ENCODE results near the gene RNF149. TPM values are rescaled to one million over a fixed set of nuclear protein-coding genes. Genes with fewer than 3 reads are reported as not detected.
"Not testable (repeated sequence)": the region's sequence is repeated elsewhere in the genome, so short reads cannot be mapped to it uniquely, and the experiment has no call there.

RNF149 gene
- total RNA-seq, 1 donor from 2014 or later, result 43.3 TPM

GRCh38 chr2:101239760-101240118, 68.8 kb downstream of the RNF149 start:
- H3K9me3 ChIP-seq (ENCODE audit: control insufficient read depth in 3 of 3, low read length in 3 of 3); H3K4me1 ChIP-seq (ENCODE audit: control insufficient read depth in 3 of 3, insufficient read depth in 3 of 3, low read length in 3 of 3); H3K4me3 ChIP-seq (ENCODE audit: low read length in 3 of 3); H3K27ac ChIP-seq (ENCODE audit: low read depth, low read length); H3K27me3 ChIP-seq (ENCODE audit: control insufficient read depth in 3 of 3, insufficient read depth in 3 of 3, low read length in 3 of 3); H3K36me3 ChIP-seq (ENCODE audit: control insufficient read depth in 3 of 3, insufficient read depth in 3 of 3, low read length in 3 of 3); H3K9ac ChIP-seq (ENCODE audit: low read depth in 1 of 3, low read length in 3 of 3): not testable (repeated sequence)

GRCh38 chr2:101238930-101239759, 69.4 kb downstream of the RNF149 start:
- Histone ChIP-seq H3K4me1 (ENCODE audit: control insufficient read depth in 3 of 3, insufficient read depth in 3 of 3, low read length in 3 of 3) (no peaks in the 10 kb centered on the region), H3K27me3 (ENCODE audit: control insufficient read depth in 3 of 3, insufficient read depth in 3 of 3, low read length in 3 of 3) (no peaks in the 10 kb centered on the region), H3K4me3 (ENCODE audit: low read length in 3 of 3) (no peak overlapping the region), H3K36me3 (ENCODE audit: control insufficient read depth in 3 of 3, insufficient read depth in 3 of 3, low read length in 3 of 3) (no peaks in the 10 kb centered on the region), H3K9me3 (ENCODE audit: control insufficient read depth in 3 of 3, low read length in 3 of 3) (no peaks in the 10 kb centered on the region), H3K9ac (ENCODE audit: low read depth in 1 of 3, low read length in 3 of 3) (no peak overlapping the region), H3K27ac (ENCODE audit: low read depth, low read length) (no peak overlapping the region)

- not testable (repeated sequence) for H3K4me3 ChIP-seq (ENCODE audit: low read length in 3 of 3)
Measured at GRCh38 chr2:101237944-101238343, 70.6 kb downstream of the RNF149 start.

GRCh38 chr2:101235956-101236355, 72.5 kb downstream of the RNF149 start:
- H3K27ac ChIP-seq (ENCODE audit: low read depth, low read length); H3K9ac ChIP-seq (ENCODE audit: low read depth in 1 of 3, low read length in 3 of 3); H3K27me3 ChIP-seq (ENCODE audit: control insufficient read depth in 3 of 3, insufficient read depth in 3 of 3, low read length in 3 of 3); H3K4me1 ChIP-seq (ENCODE audit: control insufficient read depth in 3 of 3, insufficient read depth in 3 of 3, low read length in 3 of 3); H3K36me3 ChIP-seq (ENCODE audit: control insufficient read depth in 3 of 3, insufficient read depth in 3 of 3, low read length in 3 of 3); H3K4me3 ChIP-seq (ENCODE audit: low read length in 3 of 3); H3K9me3 ChIP-seq (ENCODE audit: control insufficient read depth in 3 of 3, low read length in 3 of 3): not testable (repeated sequence)

More at GRCh38 chr2:101237944-101238343, 70.6 kb downstream of the RNF149 start:
- H3K4me1 ChIP-seq (ENCODE audit: control insufficient read depth in 3 of 3, insufficient read depth in 3 of 3, low read length in 3 of 3); H3K9ac ChIP-seq (ENCODE audit: low read depth in 1 of 3, low read length in 3 of 3); H3K9me3 ChIP-seq (ENCODE audit: control insufficient read depth in 3 of 3, low read length in 3 of 3); H3K27me3 ChIP-seq (ENCODE audit: control insufficient read depth in 3 of 3, insufficient read depth in 3 of 3, low read length in 3 of 3); H3K36me3 ChIP-seq (ENCODE audit: control insufficient read depth in 3 of 3, insufficient read depth in 3 of 3, low read length in 3 of 3); H3K27ac ChIP-seq (ENCODE audit: low read depth, low read length): not testable (repeated sequence)

DNA sequence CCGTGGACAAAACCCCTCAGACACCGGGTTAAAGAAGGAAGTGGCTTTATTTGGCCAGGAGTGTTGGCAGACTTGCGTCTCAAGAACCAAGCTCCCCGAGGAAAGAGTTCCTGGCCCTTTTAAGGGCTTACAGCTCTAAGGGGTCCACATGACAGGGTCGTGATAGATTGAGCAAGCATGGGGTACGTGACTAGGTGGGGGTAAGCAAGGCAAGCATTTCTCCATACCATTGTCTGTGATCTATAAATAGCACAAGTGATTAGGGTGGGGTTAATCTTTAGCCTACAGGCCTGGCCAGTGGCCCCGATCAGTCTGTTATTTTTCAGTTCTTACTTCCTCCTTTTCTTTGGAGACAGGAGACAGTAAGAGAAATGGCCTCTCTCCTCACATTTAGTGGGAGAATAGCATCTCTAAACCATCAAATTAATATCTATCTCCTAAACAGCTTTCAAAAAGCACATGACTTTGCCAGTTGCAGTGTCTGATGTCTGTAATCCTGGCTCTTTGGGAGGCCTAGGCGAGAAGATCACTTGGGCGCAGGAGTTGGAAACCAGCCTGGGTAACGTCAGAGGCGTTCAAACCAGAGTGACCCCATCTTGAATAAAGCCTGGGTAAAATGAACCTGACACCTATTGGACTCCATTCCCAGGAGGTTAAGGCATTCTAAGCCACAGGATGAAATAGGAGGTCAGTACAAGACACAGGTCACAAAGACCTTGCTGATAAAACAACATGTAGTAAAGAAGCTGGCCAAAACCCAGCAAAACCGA, 74.1 kb downstream of the RNF149 start:
- H3K4me3 ChIP-seq (ENCODE audit: low read length in 3 of 3), result no peak overlapping the region
- H3K27me3 ChIP-seq (ENCODE audit: control insufficient read depth in 3 of 3, insufficient read depth in 3 of 3, low read length in 3 of 3), result no peaks in the 10 kb centered on the region
- H3K36me3 ChIP-seq (ENCODE audit: control insufficient read depth in 3 of 3, insufficient read depth in 3 of 3, low read length in 3 of 3), result no peaks in the 10 kb centered on the region
- H3K27ac ChIP-seq (ENCODE audit: low read depth, low read length), result no peak overlapping the region
- no peak overlapping the region for H3K9ac ChIP-seq (ENCODE audit: low read depth in 1 of 3, low read length in 3 of 3)
- no peaks in the 10 kb centered on the region for H3K9me3 ChIP-seq (ENCODE audit: control insufficient read depth in 3 of 3, low read length in 3 of 3)
- H3K4me1 ChIP-seq (ENCODE audit: control insufficient read depth in 3 of 3, insufficient read depth in 3 of 3, low read length in 3 of 3), result no peaks in the 10 kb centered on the region

- H3K27ac ChIP-seq (ENCODE audit: low read depth, low read length), result no peak overlapping the region
- H3K27me3 ChIP-seq (ENCODE audit: control insufficient read depth in 3 of 3, insufficient read depth in 3 of 3, low read length in 3 of 3), result no peaks in the 10 kb centered on the region
- no peak overlapping the region for H3K9ac ChIP-seq (ENCODE audit: low read depth in 1 of 3, low read length in 3 of 3)
- H3K9me3 ChIP-seq (ENCODE audit: control insufficient read depth in 3 of 3, low read length in 3 of 3), result no peaks in the 10 kb centered on the region
- no peaks in the 10 kb centered on the region for H3K36me3 ChIP-seq (ENCODE audit: control insufficient read depth in 3 of 3, insufficient read depth in 3 of 3, low read length in 3 of 3)
- H3K4me1 ChIP-seq (ENCODE audit: control insufficient read depth in 3 of 3, insufficient read depth in 3 of 3, low read length in 3 of 3), result no peaks in the 10 kb centered on the region
- H3K4me3 ChIP-seq (ENCODE audit: low read length in 3 of 3), result no peak overlapping the region
Measured at GRCh38 chr2:101232770-101233169, 75.7 kb downstream of the RNF149 start.

GRCh38 chr2:101231937-101232730, 76.4 kb downstream of the RNF149 start:
- Histone ChIP-seq H3K27ac (ENCODE audit: low read depth, low read length) (no peak overlapping the region), H3K27me3 (ENCODE audit: control insufficient read depth in 3 of 3, insufficient read depth in 3 of 3, low read length in 3 of 3) (no peaks in the 10 kb centered on the region), H3K9ac (ENCODE audit: low read depth in 1 of 3, low read length in 3 of 3) (no peak overlapping the region), H3K36me3 (ENCODE audit: control insufficient read depth in 3 of 3, insufficient read depth in 3 of 3, low read length in 3 of 3) (no peaks in the 10 kb centered on the region), H3K9me3 (ENCODE audit: control insufficient read depth in 3 of 3, low read length in 3 of 3) (no peaks in the 10 kb centered on the region), H3K4me3 (ENCODE audit: low read length in 3 of 3) (no peak overlapping the region), H3K4me1 (ENCODE audit: control insufficient read depth in 3 of 3, insufficient read depth in 3 of 3, low read length in 3 of 3) (no peaks in the 10 kb centered on the region)

DNA sequence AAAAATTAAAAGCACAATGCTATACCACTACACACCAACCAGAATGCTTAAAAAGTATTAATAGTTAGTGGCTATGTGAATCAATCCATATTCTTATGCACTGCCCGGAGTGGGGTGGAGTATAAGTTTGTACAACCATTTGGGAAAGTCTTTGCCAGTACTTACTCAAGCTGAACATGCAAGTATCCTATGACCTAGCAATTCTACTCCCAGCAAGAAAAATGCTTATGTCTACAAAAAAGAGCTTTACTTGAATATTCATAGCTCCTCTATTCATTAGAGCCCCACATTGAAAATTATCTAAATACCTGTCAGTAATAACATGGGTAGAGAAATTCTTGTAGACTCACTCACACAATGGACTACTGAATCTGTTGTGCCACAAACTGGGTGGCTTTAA, 77.3 kb downstream of the RNF149 start:
- Histone ChIP-seq H3K36me3 (ENCODE audit: control insufficient read depth in 3 of 3, insufficient read depth in 3 of 3, low read length in 3 of 3) (no peaks in the 10 kb centered on the region), H3K4me1 (ENCODE audit: control insufficient read depth in 3 of 3, insufficient read depth in 3 of 3, low read length in 3 of 3) (no peaks in the 10 kb centered on the region), H3K9ac (ENCODE audit: low read depth in 1 of 3, low read length in 3 of 3) (no peak overlapping the region), H3K9me3 (ENCODE audit: control insufficient read depth in 3 of 3, low read length in 3 of 3) (no peaks in the 10 kb centered on the region), H3K27me3 (ENCODE audit: control insufficient read depth in 3 of 3, insufficient read depth in 3 of 3, low read length in 3 of 3) (no peaks in the 10 kb centered on the region), H3K27ac (ENCODE audit: low read depth, low read length) (no peak overlapping the region), H3K4me3 (ENCODE audit: low read length in 3 of 3) (no peak overlapping the region)

DNA sequence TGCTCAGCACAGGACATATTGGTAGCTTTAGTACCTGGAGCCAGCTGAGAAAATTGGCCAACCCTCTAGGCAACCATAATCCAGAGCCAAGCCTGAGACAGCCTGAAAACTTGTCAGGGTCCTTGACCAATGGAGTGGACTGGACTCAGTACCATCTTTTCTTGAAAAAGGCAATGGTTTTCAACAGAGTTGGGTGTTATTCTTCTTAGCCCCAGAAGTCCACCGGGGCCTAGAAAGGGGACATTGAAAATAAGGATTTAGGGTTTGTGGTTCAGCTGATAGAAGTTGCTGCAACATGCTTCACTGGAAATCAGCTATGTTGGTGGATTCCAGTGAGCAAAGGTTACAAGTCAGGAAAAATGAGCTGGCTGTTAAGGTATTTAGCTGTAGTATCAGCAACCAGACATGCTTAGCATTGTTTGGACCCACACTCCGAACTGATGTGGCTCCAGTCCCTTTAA, 77.9 kb downstream of the RNF149 start:
- no peaks in the 10 kb centered on the region for H3K36me3 ChIP-seq (ENCODE audit: control insufficient read depth in 3 of 3, insufficient read depth in 3 of 3, low read length in 3 of 3)
- no peak overlapping the region for H3K9ac ChIP-seq (ENCODE audit: low read depth in 1 of 3, low read length in 3 of 3)
- H3K9me3 ChIP-seq (ENCODE audit: control insufficient read depth in 3 of 3, low read length in 3 of 3), result no peaks in the 10 kb centered on the region
- H3K4me3 ChIP-seq (ENCODE audit: low read length in 3 of 3), result no peak overlapping the region
- no peak overlapping the region for H3K27ac ChIP-seq (ENCODE audit: low read depth, low read length)
- no peaks in the 10 kb centered on the region for H3K27me3 ChIP-seq (ENCODE audit: control insufficient read depth in 3 of 3, insufficient read depth in 3 of 3, low read length in 3 of 3)
- no peaks in the 10 kb centered on the region for H3K4me1 ChIP-seq (ENCODE audit: control insufficient read depth in 3 of 3, insufficient read depth in 3 of 3, low read length in 3 of 3)

All from skeletal muscle tissue (tissue), 4 donors.